Large intestine (tissue), 3 donors: ENCODE data around the gene GRWD1. TPM values are rescaled to one million over a fixed set of nuclear protein-coding genes. Genes with fewer than 3 reads are reported as not detected.

ENCODE experiments used
- DNase-seq, 2 donors: peaks; one replicate each; pipeline versions ENCODE4 v3.0.0 to v3.0.0-alpha.2; 2013
- H3K27ac ChIP-seq: one replicate; pipeline ENCODE4 v1.5.1; 2013; ENCODE audit warnings: low read length
- H3K27me3 ChIP-seq: 2 replicates; pipeline ENCODE4 v1.6.1; 2013; ENCODE audit warnings: low read length; ENCODE audit not compliant: control insufficient read depth, insufficient read depth
- H3K36me3 ChIP-seq: 2 replicates; pipeline ENCODE4 v1.6.1; 2013; ENCODE audit warnings: low read length; ENCODE audit not compliant: control insufficient read depth, insufficient read depth
- H3K4me1 ChIP-seq: one replicate; pipeline ENCODE4 v1.6.1; 2013; ENCODE audit warnings: low read length; ENCODE audit not compliant: control insufficient read depth, insufficient read depth
- H3K4me3 ChIP-seq: one replicate; pipeline ENCODE4 v1.5.1; 2013; ENCODE audit warnings: low read length
- H3K9me3 ChIP-seq: one replicate; pipeline ENCODE4 v1.6.1; 2013; ENCODE audit warnings: mild to moderate bottlenecking, low read depth, low read length, moderate library complexity; ENCODE audit not compliant: control insufficient read depth
- WGBS: methylation state at CpG from one replicate; pipeline ENCODE4 v1.1.5; 2013; ENCODE audit warnings: low lambda C conversion rate; ENCODE audit not compliant: insufficient coverage; 5-methylcytosine and 5-hydroxymethylcytosine counted together
- polyA plus RNA-seq: library from polyadenylated mRNA; unstranded; fragments of 120-200 nt; gene quantifications from one replicate; pipeline ENCODE4 v1.2.1, GENCODE V29; 2013

GRWD1 gene
- polyA plus RNA-seq, 1 donor: 19.3 TPM

DNA sequence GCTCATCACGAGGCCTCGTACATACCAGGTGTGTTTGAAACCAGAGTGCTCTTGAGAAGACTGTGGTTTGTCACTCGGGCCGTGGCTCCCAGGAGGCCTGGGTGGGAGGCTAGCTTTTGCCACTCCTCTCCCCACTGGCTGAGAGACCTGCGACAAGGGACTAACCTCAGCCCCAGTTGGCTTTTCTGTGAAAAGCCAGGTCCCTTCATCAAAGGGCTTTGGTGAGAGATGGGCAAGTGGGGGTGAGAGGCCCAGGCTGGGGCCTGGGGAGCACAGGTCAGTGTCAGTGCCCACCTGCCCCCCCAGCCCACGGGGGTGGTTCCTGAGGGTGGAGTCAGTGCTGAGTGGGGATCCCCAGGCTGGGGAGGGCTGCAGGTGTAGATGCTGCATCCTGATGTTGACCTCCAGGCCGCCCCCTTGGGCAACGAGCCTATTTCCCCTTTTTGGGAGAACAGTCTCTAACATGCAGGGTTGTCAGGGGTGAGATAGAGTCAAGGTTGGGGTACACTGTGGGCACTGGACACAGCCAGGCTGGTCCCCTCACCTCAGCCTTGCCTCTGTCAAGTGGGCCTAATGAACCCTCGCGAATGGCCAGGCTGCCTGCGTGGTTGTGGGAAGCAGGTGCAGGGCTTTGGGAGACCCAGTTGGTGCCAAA is 10.3 kb downstream of the GRWD1 start:
- Histone ChIP-seq H3K27ac (no peak overlapping the region), H3K4me3 (no peak overlapping the region), H3K36me3 (peaks cover 52% of the 10 kb centered on the region), H3K27me3 (no peaks in the 10 kb centered on the region), H3K9me3 (peaks cover 3% of the 10 kb centered on the region), H3K4me1 (no peaks in the 10 kb centered on the region)
- no CpG with 5 or more reads among the region's 11 CpGs for WGBS
- no peak for DNase-seq

DNA sequence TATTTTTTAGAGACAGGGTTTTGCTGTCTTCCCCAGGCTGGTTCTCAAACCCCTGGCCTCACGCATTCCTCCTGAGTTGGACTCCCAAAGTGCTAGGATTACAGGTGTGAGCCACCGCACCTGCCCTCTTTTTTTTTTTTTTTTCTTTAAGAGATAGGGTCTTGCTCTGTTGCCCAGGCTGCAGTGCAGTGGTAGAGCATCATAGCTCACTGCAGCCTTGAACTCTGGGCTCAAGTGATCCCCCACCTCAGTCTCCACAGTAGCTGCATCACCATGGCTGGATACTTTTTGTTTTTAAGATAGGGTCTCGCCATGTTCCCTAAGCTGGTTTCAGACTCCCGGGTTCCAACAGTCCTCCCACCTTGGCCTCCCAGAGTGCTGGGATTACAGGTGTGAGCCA is 11.1 kb downstream of the GRWD1 start:
- no peak overlapping the region for H3K4me3 ChIP-seq
- no peak overlapping the region for H3K27ac ChIP-seq
- peaks cover 44% of the 10 kb centered on the region for H3K36me3 ChIP-seq
- no CpG with 5 or more reads among the region's 4 CpGs for WGBS
- H3K4me1 ChIP-seq: no peaks in the 10 kb centered on the region
- H3K27me3 ChIP-seq: no peaks in the 10 kb centered on the region
- peaks cover 7% of the 10 kb centered on the region for H3K9me3 ChIP-seq
- DNase-seq: no peak

DNA sequence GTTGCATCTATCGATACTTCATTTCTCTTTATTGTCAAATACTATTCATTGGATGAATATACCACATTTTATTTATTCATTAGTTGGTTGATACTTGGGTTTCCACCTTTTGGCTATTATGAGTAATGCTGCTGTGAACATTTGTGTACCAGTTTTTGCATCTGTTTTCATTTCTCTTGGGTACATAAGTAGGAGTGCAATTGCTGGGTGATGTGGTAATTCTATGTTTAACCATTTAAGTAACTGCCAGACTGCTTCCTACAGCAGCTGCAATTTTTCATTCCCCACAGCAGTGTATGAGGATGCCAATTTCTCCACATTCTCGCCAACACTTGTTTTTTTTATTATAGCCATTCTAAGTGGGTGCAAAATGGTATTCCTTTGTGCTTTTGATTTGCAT is 12.2 kb downstream of the GRWD1 start:
- 80% methylated on average over 1 of the region's 2 CpGs for WGBS
- Histone ChIP-seq H3K27me3 (no peaks in the 10 kb centered on the region), H3K4me3 (no peak overlapping the region), H3K36me3 (peaks cover 36% of the 10 kb centered on the region), H3K9me3 (peaks cover 9% of the 10 kb centered on the region), H3K4me1 (no peaks in the 10 kb centered on the region), H3K27ac (no peak overlapping the region)
- DNase-seq: no peak

DNA sequence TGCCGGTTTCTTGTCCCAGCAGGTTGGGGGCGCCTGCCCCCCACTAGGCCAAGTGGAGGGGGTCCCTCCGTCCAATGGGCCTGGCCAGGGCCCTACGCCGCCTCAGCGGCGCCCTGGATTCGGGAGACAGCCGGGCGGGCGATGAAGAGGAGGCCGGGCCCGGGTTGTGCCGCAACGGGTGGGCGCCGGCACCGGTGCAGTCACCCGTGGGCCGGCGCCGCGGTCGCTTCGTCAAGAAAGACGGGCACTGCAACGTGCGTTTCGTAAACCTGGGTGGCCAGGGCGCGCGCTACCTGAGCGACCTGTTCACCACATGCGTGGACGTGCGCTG is 15.8 kb downstream of the GRWD1 start:
- DNase-seq: no peak
- H3K4me1 ChIP-seq: no peaks in the 10 kb centered on the region
- H3K27me3 ChIP-seq: no peaks in the 10 kb centered on the region
- no peak overlapping the region for H3K27ac ChIP-seq
- peaks cover 6% of the 10 kb centered on the region for H3K36me3 ChIP-seq
- no CpG with 5 or more reads among the region's 36 CpGs for WGBS
- no peak overlapping the region for H3K4me3 ChIP-seq
- H3K9me3 ChIP-seq: peaks cover 9% of the 10 kb centered on the region

GRCh38 chr19:48461982-48462655 is 16.3 kb downstream of the GRWD1 start:
- no CpG with 5 or more reads among the region's 62 CpGs for WGBS
- H3K4me1 ChIP-seq: no peaks in the 10 kb centered on the region
- peaks cover 9% of the 10 kb centered on the region for H3K9me3 ChIP-seq
- DNase-seq: no peak
- peaks cover 2% of the 10 kb centered on the region for H3K36me3 ChIP-seq
- H3K27me3 ChIP-seq: no peaks in the 10 kb centered on the region
- no peak overlapping the region for H3K27ac ChIP-seq
- H3K4me3 ChIP-seq: no peak overlapping the region

GRCh38 chr19:48465215-48465614 is 19.4 kb downstream of the GRWD1 start:
- Histone ChIP-seq H3K4me1 (peaks cover 8% of the 10 kb centered on the region), H3K27me3 (no peaks in the 10 kb centered on the region), H3K9me3 (peaks cover 9% of the 10 kb centered on the region), H3K36me3 (peaks cover 1% of the 10 kb centered on the region), H3K4me3 (no peak overlapping the region), H3K27ac (no peak overlapping the region)
- DNase-seq: no peak
- WGBS: no CpG with 5 or more reads among the region's 1 CpG

- H3K4me1 ChIP-seq: peaks cover 15% of the 10 kb centered on the region
- 100% methylated on average over 1 of the region's 16 CpGs for WGBS
- peaks cover 17% of the 10 kb centered on the region for H3K36me3 ChIP-seq
- peaks cover 6% of the 10 kb centered on the region for H3K9me3 ChIP-seq
- DNase-seq: no peak
- no peak overlapping the region for H3K27ac ChIP-seq
- H3K4me3 ChIP-seq: no peak overlapping the region
- H3K27me3 ChIP-seq: no peaks in the 10 kb centered on the region
Observed at GRCh38 chr19:48466561-48467325, 21.0 kb downstream of the GRWD1 start.

DNA sequence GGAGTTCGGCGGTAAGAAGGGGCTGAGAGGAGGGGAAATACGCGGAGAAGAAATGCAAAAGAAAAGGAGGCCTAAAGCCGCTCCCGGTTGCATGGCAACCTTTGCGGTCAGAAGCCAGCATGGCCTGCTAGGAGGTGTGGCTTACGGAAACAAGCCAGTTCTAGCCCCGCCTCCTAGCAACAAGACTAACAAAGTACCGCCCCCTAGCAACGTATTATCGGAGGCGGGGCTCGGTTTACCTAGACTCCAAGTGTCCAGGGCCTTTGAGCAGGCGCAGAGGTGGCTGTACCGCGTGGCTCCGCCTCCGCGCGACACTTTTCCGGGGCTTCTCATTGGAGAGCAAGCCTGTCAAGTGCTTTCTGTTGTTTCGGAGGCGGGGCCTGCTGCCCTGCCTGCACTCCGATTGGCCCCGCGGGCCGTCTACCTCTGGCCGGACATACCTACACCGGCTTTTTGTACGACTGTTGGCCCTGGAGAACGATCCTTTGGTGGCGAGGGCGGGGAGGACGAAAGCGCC is 23.0 kb downstream of the GRWD1 start:
- Histone ChIP-seq H3K4me3 (peak overlapping the region; percentile 99), H3K36me3 (peaks cover 36% of the 10 kb centered on the region), H3K4me1 (peaks cover 15% of the 10 kb centered on the region), H3K9me3 (no peaks in the 10 kb centered on the region), H3K27ac (peak overlapping the region; percentile 99), H3K27me3 (no peaks in the 10 kb centered on the region)
- peak; percentile 100 for DNase-seq
- WGBS: no CpG with 5 or more reads among the region's 36 CpGs

DNA sequence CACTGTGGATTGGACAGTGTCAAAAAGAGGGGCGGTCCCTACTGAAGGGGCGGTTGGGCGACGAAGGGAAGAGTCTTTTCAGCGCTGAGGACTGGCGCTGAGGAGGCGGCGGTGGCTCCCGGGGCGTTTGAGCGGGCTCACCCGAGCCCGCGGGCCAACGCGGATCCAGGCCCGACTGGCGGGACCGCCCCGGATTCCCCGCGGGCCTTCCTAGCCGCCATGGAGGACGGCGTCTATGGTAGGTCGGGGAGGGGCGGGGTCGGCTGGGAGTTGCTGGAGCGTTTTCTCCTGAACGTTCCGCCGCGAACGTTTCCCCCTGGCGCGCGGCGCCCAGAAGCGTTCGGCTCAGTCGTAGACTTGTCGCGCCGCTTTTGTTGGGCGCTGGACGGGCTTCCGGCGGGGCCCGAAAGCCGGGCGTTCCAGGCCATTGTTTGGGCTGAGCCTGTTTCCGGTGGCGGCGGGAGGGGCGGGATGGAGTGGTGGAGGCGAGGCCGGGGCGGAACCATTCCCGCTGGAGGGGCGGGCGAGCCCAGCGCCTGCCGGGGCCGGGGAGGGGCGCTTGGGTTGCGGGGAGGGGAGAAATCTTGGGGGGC is 23.6 kb downstream of the GRWD1 start, which contains the start of gene CYTH2:
Gene CYTH2, plus strand, starts transcription at position 81 of the 593 bp plus-strand sequence. Its CDS starts 139 bp downstream, at position 220.
- peaks cover 15% of the 10 kb centered on the region for H3K4me1 ChIP-seq
- H3K9me3 ChIP-seq: no peaks in the 10 kb centered on the region
- WGBS: no CpG with 5 or more reads among the region's 66 CpGs
- H3K27ac ChIP-seq: peak within 1 kb of the TSS; percentile 99
- H3K4me3 ChIP-seq: peak within 1 kb of the TSS; percentile 99
- peak in 1 of 2 donors; percentile 85 for DNase-seq
- H3K36me3 ChIP-seq: peaks cover 42% of the 10 kb centered on the region
- no peaks in the 10 kb centered on the region for H3K27me3 ChIP-seq
